A673 (cell line): ENCODE data around the gene ZNF83.

Experiments
- CTCF ChIP-seq: fragments of 300-800, 200-600 bp; sonication (generic); conservative IDR thresholded peaks from 2 replicates; pipeline ENCODE4 v1.5.1; 2017; ENCODE audit warnings: low read depth, mild to moderate bottlenecking, antibody characterized with exemption, low read length, moderate library complexity, mixed read lengths
- EZH2 ChIP-seq: fragments of 200-600 bp; sonication (generic); IDR thresholded peaks from 2 replicates; pipeline ENCODE4 v1.6.1; 2017; ENCODE audit warnings: borderline replicate concordance, low read depth, mild to moderate bottlenecking, mixed read lengths, antibody characterized with exemption, low read length; ENCODE audit not compliant: poor library complexity, severe bottlenecking

- TF ChIP-seq CTCF (no peak), EZH2 (no peak)
These were observed 71.6 kb downstream of the ZNF83 start for GRCh38 chr19:52566588-52566987.
